Kidney epithelial cell (primary cell): ENCODE results near the gene CDK19. TPM values are rescaled to one million over a fixed set of nuclear protein-coding genes. Genes with fewer than 3 reads are reported as not detected.

Source experiments
- DNase-seq: peaks from one replicate; pipeline ENCODE4 v3.0.0-alpha.2; 2010; ENCODE audit warnings: low read depth
- H3K27me3 ChIP-seq: 2 replicates; pipeline ENCODE4 v1.6.0; 2011; ENCODE audit warnings: low read length; ENCODE audit not compliant: control insufficient read depth, insufficient read depth
- H3K36me3 ChIP-seq: 2 replicates; pipeline ENCODE4 v1.5.1; 2011; ENCODE audit warnings: low read length; ENCODE audit not compliant: control insufficient read depth, insufficient read depth
- H3K4me3 ChIP-seq: 2 replicates; pipeline ENCODE4 v1.5.1; 2011; ENCODE audit warnings: low read depth, mild to moderate bottlenecking, control low read depth, low read length
- total RNA-seq: library from RNA; depleted of rRNA; stranded (reverse); fragments of >200 nt; gene quantifications from 2 replicates; pipeline ENCODE4 v1.2.3, GENCODE V29; 2015
- TF ChIP-seq, protein P1 (sequence below): IDR thresholded peaks from 2 replicates; pipeline ENCODE4 v1.5.1; 2011; ENCODE audit warnings: mild to moderate bottlenecking, moderate library complexity, low read length, control low read depth, inconsistent platforms; ENCODE audit not compliant: insufficient read depth, poor library complexity, severe bottlenecking

The CDK19 gene
- total RNA-seq, 1 donor from 2014 or later: 17.6 TPM

DNA sequence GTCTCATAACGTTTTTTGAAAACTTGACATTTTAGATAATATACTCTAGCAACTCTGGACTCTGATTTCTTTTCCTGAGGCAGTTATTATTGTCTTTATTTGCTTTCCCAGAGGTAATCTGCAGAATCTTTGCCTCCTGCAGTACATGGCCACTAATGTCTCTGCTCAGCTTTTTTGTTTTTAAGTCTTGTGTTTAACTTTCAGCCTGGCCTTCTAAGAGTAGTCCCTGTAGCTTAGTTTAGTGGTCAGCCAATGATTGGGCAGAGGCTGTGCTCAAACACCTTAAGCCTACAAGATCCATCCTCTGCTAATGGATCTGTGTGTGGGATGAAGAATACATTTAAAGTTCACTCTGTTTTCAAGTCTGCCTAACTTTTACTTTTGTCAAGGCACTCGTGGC lies 241.7 kb downstream of the CDK19 start:
- Histone ChIP-seq H3K36me3 (no peaks in the 10 kb centered on the region), H3K4me3 (no peak overlapping the region), H3K27me3 (no peaks in the 10 kb centered on the region)
- TF ChIP-seq, protein P1, sequence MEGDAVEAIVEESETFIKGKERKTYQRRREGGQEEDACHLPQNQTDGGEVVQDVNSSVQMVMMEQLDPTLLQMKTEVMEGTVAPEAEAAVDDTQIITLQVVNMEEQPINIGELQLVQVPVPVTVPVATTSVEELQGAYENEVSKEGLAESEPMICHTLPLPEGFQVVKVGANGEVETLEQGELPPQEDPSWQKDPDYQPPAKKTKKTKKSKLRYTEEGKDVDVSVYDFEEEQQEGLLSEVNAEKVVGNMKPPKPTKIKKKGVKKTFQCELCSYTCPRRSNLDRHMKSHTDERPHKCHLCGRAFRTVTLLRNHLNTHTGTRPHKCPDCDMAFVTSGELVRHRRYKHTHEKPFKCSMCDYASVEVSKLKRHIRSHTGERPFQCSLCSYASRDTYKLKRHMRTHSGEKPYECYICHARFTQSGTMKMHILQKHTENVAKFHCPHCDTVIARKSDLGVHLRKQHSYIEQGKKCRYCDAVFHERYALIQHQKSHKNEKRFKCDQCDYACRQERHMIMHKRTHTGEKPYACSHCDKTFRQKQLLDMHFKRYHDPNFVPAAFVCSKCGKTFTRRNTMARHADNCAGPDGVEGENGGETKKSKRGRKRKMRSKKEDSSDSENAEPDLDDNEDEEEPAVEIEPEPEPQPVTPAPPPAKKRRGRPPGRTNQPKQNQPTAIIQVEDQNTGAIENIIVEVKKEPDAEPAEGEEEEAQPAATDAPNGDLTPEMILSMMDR: no peak
- no peak for DNase-seq

DNA sequence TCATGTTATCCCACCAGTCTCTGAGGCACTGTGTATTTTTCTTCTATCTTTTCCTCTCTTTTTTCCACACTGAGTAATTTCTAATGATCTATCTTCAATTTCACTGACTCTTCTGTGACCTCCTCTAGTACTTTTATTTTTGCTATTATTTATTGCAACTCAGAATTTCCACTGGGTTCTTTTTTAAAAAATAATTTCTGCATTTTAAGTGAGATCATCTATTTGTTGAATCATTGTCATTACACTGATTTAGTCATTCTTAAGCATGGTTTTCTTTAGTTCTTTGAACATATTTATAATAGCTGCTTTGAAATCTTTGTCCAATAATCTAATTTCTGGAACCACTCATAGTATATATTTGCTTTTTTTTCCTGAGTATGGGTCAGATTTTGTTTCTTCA lies 242.1 kb downstream of the CDK19 start:
- H3K36me3 ChIP-seq: no peaks in the 10 kb centered on the region
- TF ChIP-seq, protein P1: no peak
- H3K4me3 ChIP-seq: no peak overlapping the region
- no peaks in the 10 kb centered on the region for H3K27me3 ChIP-seq
- DNase-seq: no peak

DNA sequence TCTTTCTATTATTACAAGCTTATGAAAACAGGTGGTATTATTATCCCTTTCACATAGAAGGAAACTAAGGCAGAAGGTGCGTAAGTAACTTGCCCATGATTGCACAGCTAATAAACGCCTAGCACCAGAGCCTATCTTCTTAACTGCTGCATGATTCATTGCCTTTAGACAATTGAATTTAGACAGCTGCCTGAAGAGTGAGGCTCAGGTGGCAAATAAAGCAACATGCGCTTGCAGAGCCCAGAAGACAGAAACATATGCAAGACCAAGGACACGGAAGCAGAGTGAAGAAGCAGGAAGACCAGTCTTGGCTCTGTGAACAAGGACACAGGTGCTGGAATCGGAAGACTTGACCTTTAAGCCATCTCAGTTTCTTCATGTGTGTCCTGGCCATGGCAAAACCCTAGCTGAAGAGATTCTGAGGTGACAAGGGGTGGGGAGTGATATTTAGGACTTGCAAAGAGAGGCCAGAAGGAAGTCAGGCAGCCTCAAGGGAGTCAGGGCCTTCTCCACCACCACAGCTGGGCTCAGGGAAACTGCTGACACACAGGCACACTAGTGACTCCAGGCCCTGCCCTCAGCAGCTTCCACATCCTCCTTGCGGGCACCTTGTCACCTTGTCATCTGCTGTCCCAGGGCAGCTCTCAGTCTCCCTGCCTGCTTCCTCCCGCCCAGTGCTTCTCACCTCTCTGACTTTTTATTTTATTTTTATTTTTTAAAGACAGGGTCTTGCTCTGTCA lies 247.1 kb downstream of the CDK19 start:
- DNase-seq: no peak
- Histone ChIP-seq H3K27me3 (no peaks in the 10 kb centered on the region), H3K4me3 (no peak overlapping the region), H3K36me3 (no peaks in the 10 kb centered on the region)
- TF ChIP-seq, protein P1: no peak

DNA sequence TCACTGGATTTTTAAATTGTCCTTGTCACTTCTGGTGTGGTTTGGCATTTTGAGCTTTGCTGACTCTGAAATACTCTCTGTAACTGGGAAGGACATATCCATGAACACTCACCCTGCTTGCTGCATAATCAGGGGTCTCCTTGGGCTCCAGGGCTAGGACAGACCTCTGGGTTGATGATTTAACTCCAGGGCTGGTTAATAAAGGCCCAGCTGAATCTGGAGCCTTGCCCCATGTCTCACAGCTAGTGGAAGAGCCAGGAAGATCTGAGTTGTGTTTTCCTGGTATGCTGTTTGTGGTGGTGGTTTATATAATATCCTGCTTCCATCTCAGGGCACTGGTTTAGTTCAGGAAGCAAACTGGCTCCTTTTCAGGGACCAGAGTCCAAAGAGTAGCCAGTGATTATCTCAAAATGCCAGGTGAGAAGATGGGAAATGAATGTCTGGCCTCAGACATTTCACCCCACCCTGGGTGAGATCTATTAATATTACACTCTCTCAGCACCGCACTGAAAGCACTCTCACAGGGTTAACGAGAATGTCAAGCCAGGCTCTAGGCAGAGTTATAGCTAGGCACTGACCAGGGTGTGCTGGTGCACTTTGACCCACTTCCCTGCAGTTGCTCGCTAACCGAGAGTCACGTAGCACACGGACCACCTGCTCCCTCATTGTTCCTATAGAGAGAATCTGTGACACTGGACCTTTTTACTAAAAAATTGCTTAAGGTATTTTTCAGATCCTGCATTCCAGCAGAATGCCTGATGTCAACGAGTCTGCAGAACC lies 248.7 kb downstream of the CDK19 start:
- H3K4me3 ChIP-seq: no peak overlapping the region
- TF ChIP-seq, protein P1: no peak
- DNase-seq: no peak
- no peaks in the 10 kb centered on the region for H3K27me3 ChIP-seq
- H3K36me3 ChIP-seq: no peaks in the 10 kb centered on the region

DNA sequence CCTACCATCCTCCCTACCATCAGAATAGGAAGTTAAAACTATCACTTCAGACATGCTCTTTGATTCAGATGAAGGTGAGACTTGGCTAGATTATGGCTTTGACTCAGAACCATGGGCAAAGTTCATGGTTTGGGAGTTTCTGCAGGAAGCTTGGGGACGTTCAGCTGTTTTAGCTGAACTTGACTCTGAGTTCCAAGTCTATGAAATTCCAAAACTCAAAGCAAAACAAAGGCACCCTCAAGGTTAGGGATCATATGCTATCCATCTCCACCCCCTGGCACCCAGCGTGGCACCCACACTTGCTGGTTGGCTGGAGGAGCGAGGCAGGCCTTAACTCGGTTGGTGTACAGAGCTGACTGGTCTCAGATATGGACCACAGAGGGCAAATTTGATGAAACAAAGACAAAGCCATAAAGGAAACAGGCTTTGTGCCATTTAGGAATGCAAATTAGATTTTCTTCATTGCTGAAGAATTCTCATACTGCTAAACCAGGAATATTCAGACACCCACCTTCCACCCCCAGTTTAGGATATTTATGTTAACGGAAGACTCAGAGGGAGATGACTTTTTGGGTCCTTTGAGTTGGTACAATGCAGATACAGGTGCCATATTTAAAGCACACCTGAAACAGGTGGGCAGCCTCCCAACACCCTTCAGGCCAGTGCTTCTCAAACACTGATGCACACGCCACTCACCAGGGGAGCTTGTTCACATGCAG lies 250.4 kb downstream of the CDK19 start:
- H3K4me3 ChIP-seq: no peak overlapping the region
- H3K36me3 ChIP-seq: no peaks in the 10 kb centered on the region
- TF ChIP-seq, protein P1: no peak
- no peak for DNase-seq
- no peaks in the 10 kb centered on the region for H3K27me3 ChIP-seq
